HepG2 (cell line): ENCODE data around the gene GPX7. TPM values are rescaled to one million over a fixed set of nuclear protein-coding genes. Genes with fewer than 3 reads are reported as not detected.

ENCODE experiments used
- ASH2L ChIP-seq: fragments of 300-600, 200-600 bp; sonication (generic); IDR thresholded peaks from 2 replicates; pipeline ENCODE4 v1.7.0; 2017; ENCODE audit warnings: low read depth, mild to moderate bottlenecking, moderate library complexity, mixed read lengths, low read length; ENCODE audit not compliant: insufficient read length
- BRD4 ChIP-seq: sonication (generic); formaldehyde crosslinking; IDR thresholded peaks from 2 replicates; pipeline ENCODE4 v1.4.0; 2020; ENCODE audit warnings: missing genetic modification reagents
- CBX5 ChIP-seq: sonication (generic); formaldehyde crosslinking; IDR thresholded peaks from 2 replicates; pipeline ENCODE4 v1.4.0; 2020; ENCODE audit warnings: missing genetic modification reagents, borderline replicate concordance
- FOSL1 ChIP-seq: sonication (generic); formaldehyde crosslinking; IDR thresholded peaks from 2 replicates; pipeline ENCODE4 v1.9.0; 2021; ENCODE audit warnings: missing genetic modification reagents, borderline replicate concordance
- HNF4A ChIP-seq: sonication (generic); formaldehyde crosslinking; IDR thresholded peaks from 2 replicates; pipeline ENCODE4 v1.4.0; 2020; ENCODE audit warnings: missing genetic modification reagents
- MBD4 ChIP-seq: IDR thresholded peaks from 2 replicates; pipeline ENCODE4 v1.6.1; 2012; ENCODE audit warnings: low read length, inconsistent platforms, borderline replicate concordance
- MTF1 ChIP-seq: sonication (generic); formaldehyde crosslinking; IDR thresholded peaks from 2 replicates; pipeline ENCODE4 v1.5.0; 2020; ENCODE audit warnings: missing genetic modification reagents
- NR2F6 ChIP-seq, 2 experiments: IDR thresholded peaks; 2 replicates each; pipeline ENCODE4 v1.6.1; 2016; ENCODE audit warnings: antibody characterized with exemption in 1 of 2, mild to moderate bottlenecking in 1 of 2
- TMF1 ChIP-seq: sonication (generic); formaldehyde crosslinking; IDR thresholded peaks from 2 replicates; pipeline ENCODE4 v1.8.1; 2022; ENCODE audit warnings: low read depth, missing genetic modification reagents
- YY1 ChIP-seq: IDR thresholded peaks from 2 replicates; pipeline ENCODE4 v1.6.1; 2011; ENCODE audit warnings: low read length, low read depth, moderate library complexity, mild to moderate bottlenecking; ENCODE audit not compliant: insufficient read depth, insufficient replicate concordance
- ZFP37 ChIP-seq: sonication (generic); formaldehyde crosslinking; IDR thresholded peaks from 2 replicates; pipeline ENCODE4 v1.4.0; 2020; ENCODE audit warnings: missing genetic modification reagents, borderline replicate concordance
- ZNF484 ChIP-seq: sonication (generic); formaldehyde crosslinking; IDR thresholded peaks from 2 replicates; pipeline ENCODE4 v1.5.1; 2020; ENCODE audit warnings: mild to moderate bottlenecking, low read depth, missing genetic modification reagents, borderline replicate concordance
- ZNF501 ChIP-seq: sonication (generic); formaldehyde crosslinking; IDR thresholded peaks from 2 replicates; pipeline ENCODE4 v1.5.1; 2020; ENCODE audit warnings: mild to moderate bottlenecking, moderate library complexity, missing genetic modification reagents
- ZNF839 ChIP-seq: sonication (generic); formaldehyde crosslinking; IDR thresholded peaks from 2 replicates; pipeline ENCODE4 v1.4.0; 2020; ENCODE audit warnings: missing genetic modification reagents, mild to moderate bottlenecking, borderline replicate concordance
- polyA plus RNA-seq, 8 experiments: library from polyadenylated mRNA; depleted of rRNA in 3 of 8; stranded (reverse) in 7 of 8; unstranded in 1 of 8; fragments of >200 nt; fragmentation: Illumina TruSeq in 4 of 8; extraction: Trizol in 4 of 8; gene quantifications; 2 replicates each; pipeline versions ENCODE4 v1.2.1 to v1.2.3, GENCODE V29; 2011 to 2016; ENCODE audit warnings: low read depth in 4 of 8, missing spikeins in 1 of 8, mixed read lengths in 1 of 8; ENCODE audit not compliant: insufficient read depth in 1 of 8
- total RNA-seq, 5 experiments: library from RNA; depleted of rRNA; stranded (reverse); fragments of >200 nt; fragmentation: Illumina TruSeq; extraction: Trizol; gene quantifications; 2 replicates each; pipeline ENCODE4 v1.2.3, GENCODE V29; 2016; ENCODE audit warnings: low read depth in 1 of 5
- TF ChIP-seq, protein P1 (sequence below): IDR thresholded peaks from 2 replicates; pipeline ENCODE4 v1.6.1; 2016; ENCODE audit warnings: mild to moderate bottlenecking, missing biosample characterization, missing genetic modification reagents
- TF ChIP-seq, protein P2 (sequence below): sonication (generic); formaldehyde crosslinking; IDR thresholded peaks from 2 replicates; pipeline ENCODE4 v1.4.0; 2020; ENCODE audit warnings: mild to moderate bottlenecking, missing genetic modification reagents
- TF ChIP-seq, protein P3 (sequence below): sonication (generic); formaldehyde crosslinking; IDR thresholded peaks from 2 replicates; pipeline ENCODE4 v1.5.1; 2020; ENCODE audit warnings: mild to moderate bottlenecking, missing genetic modification reagents, moderate library complexity
- TF ChIP-seq, protein P4 (sequence below): sonication (generic); formaldehyde crosslinking; IDR thresholded peaks from 2 replicates; pipeline ENCODE4 v1.4.0; 2020; ENCODE audit warnings: missing genetic modification reagents
- TF ChIP-seq, protein P5 (sequence below): sonication (generic); formaldehyde crosslinking; IDR thresholded peaks from 2 replicates; pipeline ENCODE4 v1.5.1; 2020; ENCODE audit warnings: mild to moderate bottlenecking, moderate library complexity, missing genetic modification reagents

Gene GPX7
- total and polyA plus RNA-seq, 2 of the 13 experiments (the other 11 are each of a cell fraction or from before 2014, with no cell fraction given) = 14.1 to 16.2 TPM

DNA sequence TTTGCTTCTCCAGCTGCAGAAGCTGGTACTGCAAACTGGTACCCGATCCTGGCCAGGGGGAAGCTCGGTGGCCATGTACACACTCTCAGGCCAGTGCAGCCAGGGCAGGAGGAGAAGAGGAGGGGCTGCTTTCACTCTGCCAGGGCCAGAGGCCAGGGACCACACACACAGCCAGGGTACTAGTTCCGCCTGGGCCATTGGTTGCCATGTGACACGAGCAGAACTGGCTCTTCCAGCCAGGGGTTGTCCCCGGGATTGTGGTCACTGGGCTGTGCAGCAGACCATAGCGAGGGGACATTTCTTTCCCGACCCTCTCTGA lies 27.1 kb downstream of the GPX7 start (continued):
- TF ChIP-seq YY1 (no peak), HNF4A (CRISPR knock-in tag) (no peak; the same call in 1 of the 2 replicates), CBX5 (no peak), TMF1 (no peak), ZNF839 (CRISPR knock-in tag) (no peak), MTF1 (CRISPR knock-in tag) (no peak), ZNF501 (peak; percentile 40; the same call in 1 of the 2 replicates), MBD4 (no peak), NR2F6 (IDR thresholded peaks at IDR 0.05) (no peak), NR2F6 (CRISPR knock-in tag; IDR thresholded peaks at IDR 0.05) (0 out of 2 replicates have a peak, but pooled peaks have one; percentile 9), ZNF484 (no peak), ZFP37 (CRISPR knock-in tag) (no peak), BRD4 (no peak), ASH2L (no peak), FOSL1 (no peak)
- TF ChIP-seq, protein P1, sequence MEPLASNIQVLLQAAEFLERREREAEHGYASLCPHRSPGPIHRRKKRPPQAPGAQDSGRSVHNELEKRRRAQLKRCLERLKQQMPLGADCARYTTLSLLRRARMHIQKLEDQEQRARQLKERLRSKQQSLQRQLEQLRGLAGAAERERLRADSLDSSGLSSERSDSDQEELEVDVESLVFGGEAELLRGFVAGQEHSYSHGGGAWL (CRISPR knock-in tag) = no peak
- TF ChIP-seq, protein P2, sequence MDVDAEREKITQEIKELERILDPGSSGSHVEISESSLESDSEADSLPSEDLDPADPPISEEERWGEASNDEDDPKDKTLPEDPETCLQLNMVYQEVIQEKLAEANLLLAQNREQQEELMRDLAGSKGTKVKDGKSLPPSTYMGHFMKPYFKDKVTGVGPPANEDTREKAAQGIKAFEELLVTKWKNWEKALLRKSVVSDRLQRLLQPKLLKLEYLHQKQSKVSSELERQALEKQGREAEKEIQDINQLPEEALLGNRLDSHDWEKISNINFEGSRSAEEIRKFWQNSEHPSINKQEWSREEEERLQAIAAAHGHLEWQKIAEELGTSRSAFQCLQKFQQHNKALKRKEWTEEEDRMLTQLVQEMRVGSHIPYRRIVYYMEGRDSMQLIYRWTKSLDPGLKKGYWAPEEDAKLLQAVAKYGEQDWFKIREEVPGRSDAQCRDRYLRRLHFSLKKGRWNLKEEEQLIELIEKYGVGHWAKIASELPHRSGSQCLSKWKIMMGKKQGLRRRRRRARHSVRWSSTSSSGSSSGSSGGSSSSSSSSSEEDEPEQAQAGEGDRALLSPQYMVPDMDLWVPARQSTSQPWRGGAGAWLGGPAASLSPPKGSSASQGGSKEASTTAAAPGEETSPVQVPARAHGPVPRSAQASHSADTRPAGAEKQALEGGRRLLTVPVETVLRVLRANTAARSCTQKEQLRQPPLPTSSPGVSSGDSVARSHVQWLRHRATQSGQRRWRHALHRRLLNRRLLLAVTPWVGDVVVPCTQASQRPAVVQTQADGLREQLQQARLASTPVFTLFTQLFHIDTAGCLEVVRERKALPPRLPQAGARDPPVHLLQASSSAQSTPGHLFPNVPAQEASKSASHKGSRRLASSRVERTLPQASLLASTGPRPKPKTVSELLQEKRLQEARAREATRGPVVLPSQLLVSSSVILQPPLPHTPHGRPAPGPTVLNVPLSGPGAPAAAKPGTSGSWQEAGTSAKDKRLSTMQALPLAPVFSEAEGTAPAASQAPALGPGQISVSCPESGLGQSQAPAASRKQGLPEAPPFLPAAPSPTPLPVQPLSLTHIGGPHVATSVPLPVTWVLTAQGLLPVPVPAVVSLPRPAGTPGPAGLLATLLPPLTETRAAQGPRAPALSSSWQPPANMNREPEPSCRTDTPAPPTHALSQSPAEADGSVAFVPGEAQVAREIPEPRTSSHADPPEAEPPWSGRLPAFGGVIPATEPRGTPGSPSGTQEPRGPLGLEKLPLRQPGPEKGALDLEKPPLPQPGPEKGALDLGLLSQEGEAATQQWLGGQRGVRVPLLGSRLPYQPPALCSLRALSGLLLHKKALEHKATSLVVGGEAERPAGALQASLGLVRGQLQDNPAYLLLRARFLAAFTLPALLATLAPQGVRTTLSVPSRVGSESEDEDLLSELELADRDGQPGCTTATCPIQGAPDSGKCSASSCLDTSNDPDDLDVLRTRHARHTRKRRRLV (CRISPR knock-in tag) = no peak
- TF ChIP-seq, protein P3, sequence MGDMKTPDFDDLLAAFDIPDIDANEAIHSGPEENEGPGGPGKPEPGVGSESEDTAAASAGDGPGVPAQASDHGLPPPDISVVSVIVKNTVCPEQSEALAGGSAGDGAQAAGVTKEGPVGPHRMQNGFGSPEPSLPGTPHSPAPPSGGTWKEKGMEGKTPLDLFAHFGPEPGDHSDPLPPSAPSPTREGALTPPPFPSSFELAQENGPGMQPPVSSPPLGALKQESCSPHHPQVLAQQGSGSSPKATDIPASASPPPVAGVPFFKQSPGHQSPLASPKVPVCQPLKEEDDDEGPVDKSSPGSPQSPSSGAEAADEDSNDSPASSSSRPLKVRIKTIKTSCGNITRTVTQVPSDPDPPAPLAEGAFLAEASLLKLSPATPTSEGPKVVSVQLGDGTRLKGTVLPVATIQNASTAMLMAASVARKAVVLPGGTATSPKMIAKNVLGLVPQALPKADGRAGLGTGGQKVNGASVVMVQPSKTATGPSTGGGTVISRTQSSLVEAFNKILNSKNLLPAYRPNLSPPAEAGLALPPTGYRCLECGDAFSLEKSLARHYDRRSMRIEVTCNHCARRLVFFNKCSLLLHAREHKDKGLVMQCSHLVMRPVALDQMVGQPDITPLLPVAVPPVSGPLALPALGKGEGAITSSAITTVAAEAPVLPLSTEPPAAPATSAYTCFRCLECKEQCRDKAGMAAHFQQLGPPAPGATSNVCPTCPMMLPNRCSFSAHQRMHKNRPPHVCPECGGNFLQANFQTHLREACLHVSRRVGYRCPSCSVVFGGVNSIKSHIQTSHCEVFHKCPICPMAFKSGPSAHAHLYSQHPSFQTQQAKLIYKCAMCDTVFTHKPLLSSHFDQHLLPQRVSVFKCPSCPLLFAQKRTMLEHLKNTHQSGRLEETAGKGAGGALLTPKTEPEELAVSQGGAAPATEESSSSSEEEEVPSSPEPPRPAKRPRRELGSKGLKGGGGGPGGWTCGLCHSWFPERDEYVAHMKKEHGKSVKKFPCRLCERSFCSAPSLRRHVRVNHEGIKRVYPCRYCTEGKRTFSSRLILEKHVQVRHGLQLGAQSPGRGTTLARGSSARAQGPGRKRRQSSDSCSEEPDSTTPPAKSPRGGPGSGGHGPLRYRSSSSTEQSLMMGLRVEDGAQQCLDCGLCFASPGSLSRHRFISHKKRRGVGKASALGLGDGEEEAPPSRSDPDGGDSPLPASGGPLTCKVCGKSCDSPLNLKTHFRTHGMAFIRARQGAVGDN (CRISPR knock-in tag) = peak; percentile 70
- TF ChIP-seq, protein P4, sequence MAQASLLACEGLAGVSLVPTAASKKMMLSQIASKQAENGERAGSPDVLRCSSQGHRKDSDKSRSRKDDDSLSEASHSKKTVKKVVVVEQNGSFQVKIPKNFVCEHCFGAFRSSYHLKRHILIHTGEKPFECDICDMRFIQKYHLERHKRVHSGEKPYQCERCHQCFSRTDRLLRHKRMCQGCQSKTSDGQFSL (CRISPR knock-in tag) = no peak
- TF ChIP-seq, protein P5, sequence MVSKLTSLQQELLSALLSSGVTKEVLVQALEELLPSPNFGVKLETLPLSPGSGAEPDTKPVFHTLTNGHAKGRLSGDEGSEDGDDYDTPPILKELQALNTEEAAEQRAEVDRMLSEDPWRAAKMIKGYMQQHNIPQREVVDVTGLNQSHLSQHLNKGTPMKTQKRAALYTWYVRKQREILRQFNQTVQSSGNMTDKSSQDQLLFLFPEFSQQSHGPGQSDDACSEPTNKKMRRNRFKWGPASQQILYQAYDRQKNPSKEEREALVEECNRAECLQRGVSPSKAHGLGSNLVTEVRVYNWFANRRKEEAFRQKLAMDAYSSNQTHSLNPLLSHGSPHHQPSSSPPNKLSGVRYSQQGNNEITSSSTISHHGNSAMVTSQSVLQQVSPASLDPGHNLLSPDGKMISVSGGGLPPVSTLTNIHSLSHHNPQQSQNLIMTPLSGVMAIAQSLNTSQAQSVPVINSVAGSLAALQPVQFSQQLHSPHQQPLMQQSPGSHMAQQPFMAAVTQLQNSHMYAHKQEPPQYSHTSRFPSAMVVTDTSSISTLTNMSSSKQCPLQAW (CRISPR knock-in tag) = peak; percentile 29; the same call in 1 of the 2 replicates
